GM23338 (cell line): ENCODE data around the gene TRAIP.

ENCODE experiments used
- CREB1 ChIP-seq: fragments of 250-450 bp; sonication (Bioruptor Pico); IDR thresholded peaks from 2 replicates; pipeline ENCODE4 v1.5.0; 2020; ENCODE audit warnings: low read depth, mild to moderate bottlenecking, moderate library complexity
- CTCF ChIP-seq, 2 experiments: fragments of 200-600 bp in 1 of 2; sonication (generic) in 1 of 2; conservative IDR thresholded peaks; 2 replicates each; pipeline versions ENCODE4 v1.5.1 to v1.6.1; 2016 to 2017; ENCODE audit warnings: antibody characterized with exemption in 2 of 2, low read depth in 2 of 2, mild to moderate bottlenecking in 2 of 2, moderate library complexity in 1 of 2
- EZH2 ChIP-seq: fragments of 200-600 bp; sonication (generic); IDR thresholded peaks from one replicate; pipeline ENCODE4 v1.8.0; 2017; ENCODE audit warnings: antibody characterized with exemption, mild to moderate bottlenecking, low read depth; ENCODE audit not compliant: unreplicated experiment
- EZH2phosphoT487 ChIP-seq: fragments of 200-600 bp; sonication (generic); IDR thresholded peaks from one replicate; pipeline ENCODE4 v1.8.1; 2018; ENCODE audit warnings: antibody characterized with exemption; ENCODE audit not compliant: unreplicated experiment
- JUNB ChIP-seq: IDR thresholded peaks from one replicate; pipeline ENCODE4 v1.6.1; 2016; ENCODE audit warnings: antibody characterized with exemption; ENCODE audit not compliant: unreplicated experiment
- NANOG ChIP-seq: IDR thresholded peaks from 2 replicates; pipeline ENCODE4 v1.6.1; 2016; ENCODE audit warnings: antibody characterized with exemption, borderline replicate concordance
- POLR2AphosphoS5 ChIP-seq: IDR thresholded peaks from 2 replicates; pipeline ENCODE4 v1.6.1; 2016; ENCODE audit warnings: antibody characterized with exemption, low read depth
- ZNF114 ChIP-seq: fragments of 250-450 bp; sonication (Bioruptor Pico); IDR thresholded peaks from 2 replicates; pipeline ENCODE4 v1.5.0; 2020; ENCODE audit warnings: mild to moderate bottlenecking, moderate library complexity
- ZNF331 ChIP-seq: fragments of 250-450 bp; sonication (Bioruptor Pico); IDR thresholded peaks from 2 replicates; pipeline ENCODE4 v1.5.0; 2020; ENCODE audit warnings: low read depth, mild to moderate bottlenecking, moderate library complexity
- TF ChIP-seq, protein P1 (sequence below): IDR thresholded peaks from one replicate; pipeline ENCODE4 v1.6.1; 2018; ENCODE audit warnings: antibody characterized with exemption; ENCODE audit not compliant: unreplicated experiment
- TF ChIP-seq, protein P2 (sequence below): IDR thresholded peaks from 2 replicates; pipeline ENCODE4 v1.6.1; 2016; ENCODE audit warnings: antibody characterized with exemption
- TF ChIP-seq, protein P3 (sequence below): fragments of 250-450 bp; sonication (Bioruptor Pico); IDR thresholded peaks from 2 replicates; pipeline ENCODE4 v1.5.0; 2020; ENCODE audit warnings: mild to moderate bottlenecking, moderate library complexity

GRCh38 chr3:49793486-49794085 is 62.8 kb downstream of the TRAIP start:
- TF ChIP-seq POLR2AphosphoS5 (no peak), CTCF (conservative IDR thresholded peaks at IDR 0.05; ENCODE audit: low read depth in 2 of 2) (no peak), EZH2 (no peak), JUNB (no peak), CREB1 (CRISPR knock-in tag) (no peak), ZNF331 (CRISPR knock-in tag) (no peak), EZH2phosphoT487 (no peak), ZNF114 (CRISPR knock-in tag) (no peak), NANOG (no peak)
- TF ChIP-seq, protein P1, sequence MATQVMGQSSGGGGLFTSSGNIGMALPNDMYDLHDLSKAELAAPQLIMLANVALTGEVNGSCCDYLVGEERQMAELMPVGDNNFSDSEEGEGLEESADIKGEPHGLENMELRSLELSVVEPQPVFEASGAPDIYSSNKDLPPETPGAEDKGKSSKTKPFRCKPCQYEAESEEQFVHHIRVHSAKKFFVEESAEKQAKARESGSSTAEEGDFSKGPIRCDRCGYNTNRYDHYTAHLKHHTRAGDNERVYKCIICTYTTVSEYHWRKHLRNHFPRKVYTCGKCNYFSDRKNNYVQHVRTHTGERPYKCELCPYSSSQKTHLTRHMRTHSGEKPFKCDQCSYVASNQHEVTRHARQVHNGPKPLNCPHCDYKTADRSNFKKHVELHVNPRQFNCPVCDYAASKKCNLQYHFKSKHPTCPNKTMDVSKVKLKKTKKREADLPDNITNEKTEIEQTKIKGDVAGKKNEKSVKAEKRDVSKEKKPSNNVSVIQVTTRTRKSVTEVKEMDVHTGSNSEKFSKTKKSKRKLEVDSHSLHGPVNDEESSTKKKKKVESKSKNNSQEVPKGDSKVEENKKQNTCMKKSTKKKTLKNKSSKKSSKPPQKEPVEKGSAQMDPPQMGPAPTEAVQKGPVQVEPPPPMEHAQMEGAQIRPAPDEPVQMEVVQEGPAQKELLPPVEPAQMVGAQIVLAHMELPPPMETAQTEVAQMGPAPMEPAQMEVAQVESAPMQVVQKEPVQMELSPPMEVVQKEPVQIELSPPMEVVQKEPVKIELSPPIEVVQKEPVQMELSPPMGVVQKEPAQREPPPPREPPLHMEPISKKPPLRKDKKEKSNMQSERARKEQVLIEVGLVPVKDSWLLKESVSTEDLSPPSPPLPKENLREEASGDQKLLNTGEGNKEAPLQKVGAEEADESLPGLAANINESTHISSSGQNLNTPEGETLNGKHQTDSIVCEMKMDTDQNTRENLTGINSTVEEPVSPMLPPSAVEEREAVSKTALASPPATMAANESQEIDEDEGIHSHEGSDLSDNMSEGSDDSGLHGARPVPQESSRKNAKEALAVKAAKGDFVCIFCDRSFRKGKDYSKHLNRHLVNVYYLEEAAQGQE = no peak
- TF ChIP-seq, protein P2, sequence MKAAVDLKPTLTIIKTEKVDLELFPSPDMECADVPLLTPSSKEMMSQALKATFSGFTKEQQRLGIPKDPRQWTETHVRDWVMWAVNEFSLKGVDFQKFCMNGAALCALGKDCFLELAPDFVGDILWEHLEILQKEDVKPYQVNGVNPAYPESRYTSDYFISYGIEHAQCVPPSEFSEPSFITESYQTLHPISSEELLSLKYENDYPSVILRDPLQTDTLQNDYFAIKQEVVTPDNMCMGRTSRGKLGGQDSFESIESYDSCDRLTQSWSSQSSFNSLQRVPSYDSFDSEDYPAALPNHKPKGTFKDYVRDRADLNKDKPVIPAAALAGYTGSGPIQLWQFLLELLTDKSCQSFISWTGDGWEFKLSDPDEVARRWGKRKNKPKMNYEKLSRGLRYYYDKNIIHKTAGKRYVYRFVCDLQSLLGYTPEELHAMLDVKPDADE = no peak
- TF ChIP-seq, protein P3, sequence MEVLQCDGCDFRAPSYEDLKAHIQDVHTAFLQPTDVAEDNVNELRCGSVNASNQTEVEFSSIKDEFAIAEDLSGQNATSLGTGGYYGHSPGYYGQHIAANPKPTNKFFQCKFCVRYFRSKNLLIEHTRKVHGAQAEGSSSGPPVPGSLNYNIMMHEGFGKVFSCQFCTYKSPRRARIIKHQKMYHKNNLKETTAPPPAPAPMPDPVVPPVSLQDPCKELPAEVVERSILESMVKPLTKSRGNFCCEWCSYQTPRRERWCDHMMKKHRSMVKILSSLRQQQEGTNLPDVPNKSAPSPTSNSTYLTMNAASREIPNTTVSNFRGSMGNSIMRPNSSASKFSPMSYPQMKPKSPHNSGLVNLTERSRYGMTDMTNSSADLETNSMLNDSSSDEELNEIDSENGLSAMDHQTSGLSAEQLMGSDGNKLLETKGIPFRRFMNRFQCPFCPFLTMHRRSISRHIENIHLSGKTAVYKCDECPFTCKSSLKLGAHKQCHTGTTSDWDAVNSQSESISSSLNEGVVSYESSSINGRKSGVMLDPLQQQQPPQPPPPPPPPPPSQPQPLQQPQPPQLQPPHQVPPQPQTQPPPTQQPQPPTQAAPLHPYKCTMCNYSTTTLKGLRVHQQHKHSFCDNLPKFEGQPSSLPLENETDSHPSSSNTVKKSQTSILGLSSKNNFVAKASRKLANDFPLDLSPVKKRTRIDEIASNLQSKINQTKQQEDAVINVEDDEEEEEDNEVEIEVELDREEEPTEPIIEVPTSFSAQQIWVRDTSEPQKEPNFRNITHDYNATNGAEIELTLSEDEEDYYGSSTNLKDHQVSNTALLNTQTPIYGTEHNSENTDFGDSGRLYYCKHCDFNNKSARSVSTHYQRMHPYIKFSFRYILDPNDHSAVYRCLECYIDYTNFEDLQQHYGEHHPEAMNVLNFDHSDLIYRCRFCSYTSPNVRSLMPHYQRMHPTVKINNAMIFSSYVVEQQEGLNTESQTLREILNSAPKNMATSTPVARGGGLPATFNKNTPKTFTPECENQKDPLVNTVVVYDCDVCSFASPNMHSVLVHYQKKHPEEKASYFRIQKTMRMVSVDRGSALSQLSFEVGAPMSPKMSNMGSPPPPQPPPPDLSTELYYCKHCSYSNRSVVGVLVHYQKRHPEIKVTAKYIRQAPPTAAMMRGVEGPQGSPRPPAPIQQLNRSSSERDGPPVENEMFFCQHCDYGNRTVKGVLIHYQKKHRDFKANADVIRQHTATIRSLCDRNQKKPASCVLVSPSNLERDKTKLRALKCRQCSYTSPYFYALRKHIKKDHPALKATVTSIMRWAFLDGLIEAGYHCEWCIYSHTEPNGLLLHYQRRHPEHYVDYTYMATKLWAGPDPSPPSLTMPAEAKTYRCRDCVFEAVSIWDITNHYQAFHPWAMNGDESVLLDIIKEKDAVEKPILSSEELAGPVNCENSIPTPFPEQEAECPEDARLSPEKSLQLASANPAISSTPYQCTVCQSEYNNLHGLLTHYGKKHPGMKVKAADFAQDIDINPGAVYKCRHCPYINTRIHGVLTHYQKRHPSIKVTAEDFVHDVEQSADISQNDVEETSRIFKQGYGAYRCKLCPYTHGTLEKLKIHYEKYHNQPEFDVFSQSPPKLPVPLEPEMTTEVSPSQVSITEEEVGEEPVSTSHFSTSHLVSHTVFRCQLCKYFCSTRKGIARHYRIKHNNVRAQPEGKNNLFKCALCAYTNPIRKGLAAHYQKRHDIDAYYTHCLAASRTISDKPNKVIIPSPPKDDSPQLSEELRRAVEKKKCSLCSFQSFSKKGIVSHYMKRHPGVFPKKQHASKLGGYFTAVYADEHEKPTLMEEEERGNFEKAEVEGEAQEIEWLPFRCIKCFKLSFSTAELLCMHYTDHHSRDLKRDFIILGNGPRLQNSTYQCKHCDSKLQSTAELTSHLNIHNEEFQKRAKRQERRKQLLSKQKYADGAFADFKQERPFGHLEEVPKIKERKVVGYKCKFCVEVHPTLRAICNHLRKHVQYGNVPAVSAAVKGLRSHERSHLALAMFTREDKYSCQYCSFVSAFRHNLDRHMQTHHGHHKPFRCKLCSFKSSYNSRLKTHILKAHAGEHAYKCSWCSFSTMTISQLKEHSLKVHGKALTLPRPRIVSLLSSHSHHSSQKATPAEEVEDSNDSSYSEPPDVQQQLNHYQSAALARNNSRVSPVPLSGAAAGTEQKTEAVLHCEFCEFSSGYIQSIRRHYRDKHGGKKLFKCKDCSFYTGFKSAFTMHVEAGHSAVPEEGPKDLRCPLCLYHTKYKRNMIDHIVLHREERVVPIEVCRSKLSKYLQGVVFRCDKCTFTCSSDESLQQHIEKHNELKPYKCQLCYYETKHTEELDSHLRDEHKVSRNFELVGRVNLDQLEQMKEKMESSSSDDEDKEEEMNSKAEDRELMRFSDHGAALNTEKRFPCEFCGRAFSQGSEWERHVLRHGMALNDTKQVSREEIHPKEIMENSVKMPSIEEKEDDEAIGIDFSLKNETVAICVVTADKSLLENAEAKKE (CRISPR knock-in tag) = no peak
